HEK293T (cell line): Measurements from ENCODE around the gene PSMB3.

Experiments used
- CTCF ChIA-PET: fragments of 350-600 bp; formaldehyde crosslinking; extraction: SDS; loops from one replicate; lab custom pipeline; 2021; ENCODE audit warnings: antibody characterized with exemption, inconsistent platforms; lab: Yijun Ruan, JAX
- POLR2A ChIA-PET: fragments of 350-600 bp; formaldehyde crosslinking; extraction: SDS; loops from one replicate; lab custom pipeline; 2020; ENCODE audit warnings: antibody characterized with exemption, inconsistent platforms; lab: Yijun Ruan, JAX
- DNase-seq: peaks from one replicate; pipeline ENCODE4 v3.0.0; 2012; ENCODE audit warnings: mixed read lengths; ENCODE audit errors: extremely low spot score
- ARNT ChIP-seq: fragments of 450-650 bp; IDR thresholded peaks from 2 replicates; pipeline ENCODE4 v1.6.1; 2017; ENCODE audit warnings: mild to moderate bottlenecking
- BHLHE40 ChIP-seq: fragments of 450-650 bp; IDR thresholded peaks from 2 replicates; pipeline ENCODE4 v1.6.1; 2016; ENCODE audit warnings: mild to moderate bottlenecking, moderate library complexity, borderline replicate concordance
- CTBP1 ChIP-seq: fragments of 450-650 bp; IDR thresholded peaks from 2 replicates; pipeline ENCODE4 v1.6.1; 2016; ENCODE audit warnings: borderline replicate concordance
- ELF4 ChIP-seq: fragments of 450-650 bp; IDR thresholded peaks from 2 replicates; pipeline ENCODE4 v1.6.1; 2017; ENCODE audit warnings: antibody characterized with exemption
- FOXA1 ChIP-seq: fragments of 450-650 bp; IDR thresholded peaks from 2 replicates; pipeline ENCODE4 v1.6.1; 2016; ENCODE audit warnings: mild to moderate bottlenecking
- FOXK2 ChIP-seq: fragments of 450-650 bp; IDR thresholded peaks from 2 replicates; pipeline ENCODE4 v1.6.1; 2016; ENCODE audit warnings: mild to moderate bottlenecking
- FOXM1 ChIP-seq: fragments of 450-650 bp; IDR thresholded peaks from 2 replicates; pipeline ENCODE4 v1.6.1; 2017; ENCODE audit warnings: mild to moderate bottlenecking, borderline replicate concordance
- HDGF ChIP-seq: fragments of 450-650 bp; IDR thresholded peaks from 2 replicates; pipeline ENCODE4 v1.6.1; 2017; ENCODE audit warnings: antibody characterized with exemption, borderline replicate concordance
- L3MBTL2 ChIP-seq: fragments of 450-650 bp; conservative IDR thresholded peaks from 2 replicates; pipeline ENCODE4 v1.6.1; 2016; ENCODE audit warnings: mild to moderate bottlenecking
- LEF1 ChIP-seq: fragments of 450-650 bp; IDR thresholded peaks from 2 replicates; pipeline ENCODE4 v1.6.1; 2017; ENCODE audit warnings: mild to moderate bottlenecking, borderline replicate concordance
- NFRKB ChIP-seq: fragments of 450-650 bp; IDR thresholded peaks from 2 replicates; pipeline ENCODE4 v1.6.1; 2016; ENCODE audit warnings: mild to moderate bottlenecking, moderate library complexity
- PKNOX1 ChIP-seq: fragments of 450-650 bp; IDR thresholded peaks from 2 replicates; pipeline ENCODE4 v1.6.1; 2016
- SP1 ChIP-seq: fragments of 450-650 bp; IDR thresholded peaks from 2 replicates; pipeline ENCODE4 v1.6.1; 2017
- SUZ12 ChIP-seq: fragments of 450-650 bp; IDR thresholded peaks from 2 replicates; pipeline ENCODE4 v1.6.1; 2016; ENCODE audit warnings: mild to moderate bottlenecking
- TARDBP ChIP-seq: fragments of 450-650 bp; IDR thresholded peaks from 2 replicates; pipeline ENCODE4 v1.6.1; 2016
- ZNF384 ChIP-seq: fragments of 450-650 bp; IDR thresholded peaks from 2 replicates; pipeline ENCODE4 v1.6.1; 2016

Gene PSMB3

DNA sequence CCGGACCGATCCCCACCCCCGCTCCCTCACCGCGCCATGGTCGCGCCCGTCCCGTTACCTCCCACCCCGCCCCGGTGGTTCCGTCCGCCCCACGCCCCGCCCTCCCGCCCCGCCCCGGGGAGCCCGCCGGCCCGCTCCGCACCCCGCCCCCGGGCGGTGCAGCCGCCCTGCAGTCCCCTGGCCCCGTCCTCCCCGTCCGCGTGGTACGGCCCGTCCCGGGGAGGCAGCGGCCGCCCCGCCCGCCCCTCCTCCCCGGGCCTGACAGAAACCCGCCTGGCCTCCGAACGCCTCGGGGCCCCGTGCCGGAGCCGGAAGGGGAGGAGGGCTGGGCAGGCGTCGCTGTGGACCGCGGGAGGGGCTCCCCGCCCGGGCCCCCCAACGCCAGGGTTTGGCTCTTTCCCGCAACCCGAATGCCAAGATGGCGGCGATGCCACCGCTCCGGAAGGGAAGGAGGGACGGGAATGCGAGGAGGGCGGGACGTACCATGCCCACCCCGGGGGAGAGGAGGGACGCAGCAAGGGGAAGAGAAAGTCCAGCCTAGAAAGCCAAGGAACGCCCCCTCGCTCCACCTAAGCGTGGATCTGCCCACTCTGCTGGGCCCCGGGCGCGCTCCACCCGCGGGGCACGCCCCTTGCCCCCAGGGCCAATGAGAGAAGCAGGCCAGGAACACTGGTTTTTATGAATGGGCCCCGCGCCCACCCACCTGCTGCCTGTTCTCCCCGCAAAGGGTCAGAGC is 47.1 kb downstream of the PSMB3 start, which contains the start of gene PIP4K2B:
Gene PIP4K2B (minus strand): TSS at position 56 of the 736 bp plus-strand sequence. CDS start 132 bp downstream, outside the sequence.
- POLR2A ChIA-PET = interaction anchor here (0.6 to 2.0 kb wide), 8 partner anchors 21 to 70 kb away, joined by 3 to 9 read pairs (median 4); partner anchors contain the start of genes CWC25, LASP1, PSMB3 and RPL23

GRCh38 chr17:38800237-38800760 is 47.8 kb downstream of the PSMB3 start:
- ChIA-PET POLR2A (interaction anchor here (0.6 to 2.0 kb wide), 8 partner anchors 20 to 70 kb away, joined by 3 to 9 read pairs (median 4); partner anchors contain the start of genes CWC25, LASP1, PSMB3 and RPL23), CTCF (no interaction called here)
- DNase-seq = no peak
- TF ChIP-seq HDGF (no peak), SUZ12 (no peak)

More for the DNA sequence above, 47.1 kb downstream of the PSMB3 start, which contains the start of gene PIP4K2B:
- TF ChIP-seq ELF4 (peak; percentile 40; the same call in 1 of the 2 replicates), ZNF384 (no peak), FOXM1 (peak; percentile 88), HDGF (no peak), LEF1 (no peak), FOXA1 (no peak), CTBP1 (no peak), SP1 (no peak), L3MBTL2 (no peak), FOXK2 (no peak), ARNT (no peak), NFRKB (peak; percentile 87), TARDBP (peak; percentile 57; the same call in 1 of the 2 replicates), SUZ12 (no peak), BHLHE40 (peak; percentile 48; the same call in 1 of the 2 replicates), PKNOX1 (no peak)
- CTCF ChIA-PET = no interaction called here
- peak; percentile 91 for DNase-seq

- no peak for DNase-seq
- no peak for TF ChIP-seq PKNOX1
- no peak for TF ChIP-seq BHLHE40
- no peak for TF ChIP-seq CTBP1
- TF ChIP-seq FOXM1 = no peak
- no peak for TF ChIP-seq LEF1
- no peak for TF ChIP-seq ARNT
- TF ChIP-seq TARDBP = no peak
- no peak for TF ChIP-seq FOXK2
- TF ChIP-seq L3MBTL2 = no peak
- POLR2A ChIA-PET = no interaction called here
- CTCF ChIA-PET = no interaction called here
These were observed 57.3 kb downstream of the PSMB3 start for GRCh38 chr17:38809828-38810227.
